Measurements from ENCODE around the gene MICAL1.

MICAL1 gene

GRCh38 chr6:109471105-109471810, 15.7 kb upstream of the MICAL1 start:
- H3K9me3 ChIP-seq (replicated peaks; ENCODE audit: insufficient read depth, low read length): no peaks in the 10 kb centered on the region
- H3K4me1 ChIP-seq (ENCODE audit: low read length): 0 out of 2 replicates have a peak, but pooled peaks cover 6% of the 10 kb centered on the region
- H3K9me2 ChIP-seq (replicated peaks; ENCODE audit: insufficient read depth, low read length): no peaks in the 10 kb centered on the region
- TF ChIP-seq EZH2phosphoT487 (IDR thresholded peaks at IDR 0.05; ENCODE audit: low read length) (no peak), EZH2 (optimal IDR thresholded peaks at IDR 0.05; ENCODE audit: low read depth, low read length) (no peak), CTCF (IDR thresholded peaks at IDR 0.05; ENCODE audit: low read length) (no peak)
- H3K27me3 ChIP-seq (replicated peaks; ENCODE audit: insufficient read depth, low read length): no peaks in the 10 kb centered on the region
- H3K27ac ChIP-seq (ENCODE audit: low read length): no peak overlapping the region
- H3F3A ChIP-seq (ENCODE audit: insufficient read depth, low read length): no peaks in the 10 kb centered on the region
- peaks cover 53% of the 10 kb centered on the region for H3K79me2 ChIP-seq (ENCODE audit: low read length)
- no peak overlapping the region for H2AFZ ChIP-seq (ENCODE audit: low read length)
- DNase-seq: no peak
- H3K4me2 ChIP-seq (ENCODE audit: low read depth, low read length): no peak overlapping the region
- H3K9ac ChIP-seq (ENCODE audit: low read length): no peak overlapping the region
- H3K4me3 ChIP-seq (ENCODE audit: low read length): no peak overlapping the region
- no peaks in the 10 kb centered on the region for H4K20me1 ChIP-seq (ENCODE audit: insufficient read depth, low read length)
- H3K36me3 ChIP-seq (replicated peaks; ENCODE audit: insufficient read depth, low read length): peaks cover 5% of the 10 kb centered on the region

GRCh38 chr6:109469591-109470189, 14.1 kb upstream of the MICAL1 start:
- H3K9me2 ChIP-seq (replicated peaks; ENCODE audit: insufficient read depth, low read length): no peaks in the 10 kb centered on the region
- H3K9ac ChIP-seq (ENCODE audit: low read length): no peak overlapping the region
- H3K4me1 ChIP-seq (ENCODE audit: low read length): 0 out of 2 replicates have a peak, but pooled peaks cover 6% of the 10 kb centered on the region
- H2AFZ ChIP-seq (ENCODE audit: low read length): no peak overlapping the region
- no peak for DNase-seq
- H3K27me3 ChIP-seq (replicated peaks; ENCODE audit: insufficient read depth, low read length): no peaks in the 10 kb centered on the region
- no peaks in the 10 kb centered on the region for H3F3A ChIP-seq (ENCODE audit: insufficient read depth, low read length)
- H3K4me3 ChIP-seq (ENCODE audit: low read length): no peak overlapping the region
- TF ChIP-seq EZH2 (optimal IDR thresholded peaks at IDR 0.05; ENCODE audit: low read depth, low read length) (no peak), EZH2phosphoT487 (IDR thresholded peaks at IDR 0.05; ENCODE audit: low read length) (no peak), CTCF (IDR thresholded peaks at IDR 0.05; ENCODE audit: low read length) (no peak)
- H4K20me1 ChIP-seq (ENCODE audit: insufficient read depth, low read length): no peaks in the 10 kb centered on the region
- H3K79me2 ChIP-seq (ENCODE audit: low read length): peaks cover 57% of the 10 kb centered on the region
- H3K4me2 ChIP-seq (ENCODE audit: low read depth, low read length): no peak overlapping the region
- H3K27ac ChIP-seq (ENCODE audit: low read length): no peak overlapping the region
- no peaks in the 10 kb centered on the region for H3K9me3 ChIP-seq (replicated peaks; ENCODE audit: insufficient read depth, low read length)
- H3K36me3 ChIP-seq (replicated peaks; ENCODE audit: insufficient read depth, low read length): peaks cover 10% of the 10 kb centered on the region

- Histone ChIP-seq H3K9ac (ENCODE audit: low read length) (no peak overlapping the region), H2AFZ (ENCODE audit: low read length) (no peak overlapping the region), H3K9me2 (replicated peaks; ENCODE audit: insufficient read depth, low read length) (no peaks in the 10 kb centered on the region), H3K36me3 (replicated peaks; ENCODE audit: insufficient read depth, low read length) (peaks cover 12% of the 10 kb centered on the region), H3K27me3 (replicated peaks; ENCODE audit: insufficient read depth, low read length) (no peaks in the 10 kb centered on the region), H3F3A (ENCODE audit: insufficient read depth, low read length) (no peaks in the 10 kb centered on the region), H3K4me3 (ENCODE audit: low read length) (no peak overlapping the region), H3K4me1 (ENCODE audit: low read length) (0 out of 2 replicates have a peak, but pooled peaks cover 6% of the 10 kb centered on the region), H3K27ac (ENCODE audit: low read length) (no peak overlapping the region), H3K79me2 (ENCODE audit: low read length) (peaks cover 59% of the 10 kb centered on the region), H3K4me2 (ENCODE audit: low read depth, low read length) (no peak overlapping the region), H3K9me3 (replicated peaks; ENCODE audit: insufficient read depth, low read length) (no peaks in the 10 kb centered on the region), H4K20me1 (ENCODE audit: insufficient read depth, low read length) (no peaks in the 10 kb centered on the region)
- no peak for DNase-seq
- no peak for TF ChIP-seq EZH2phosphoT487 (IDR thresholded peaks at IDR 0.05; ENCODE audit: low read length)
These were observed 12.1 kb upstream of the MICAL1 start for GRCh38 chr6:109467696-109468095.

Data from MM.1S (cell line).